Hepatocyte (in vitro differentiated cells): ENCODE data around the gene CFAP68.

Source experiments
- CTCF ChIP-seq: fragments of 200-600 bp; sonication (generic); IDR thresholded peaks from 2 replicates; pipeline ENCODE4 v1.5.1; 2016; ENCODE audit warnings: antibody characterized with exemption, mild to moderate bottlenecking; ENCODE audit not compliant: poor library complexity
- EZH2 ChIP-seq: fragments of 200-600 bp; sonication (generic); IDR thresholded peaks from 2 replicates; pipeline ENCODE4 v1.6.1; 2016; ENCODE audit warnings: antibody characterized with exemption, mild to moderate bottlenecking, borderline replicate concordance

GRCh38 chr11:111886844-111887243 is 7.5 kb downstream of the CFAP68 start:
- no peak for TF ChIP-seq CTCF
- no peak for TF ChIP-seq EZH2
